Breast epithelium (tissue), 3 donors: Measurements from ENCODE around the gene ERCC5.

Experiments used
- CTCF ChIP-seq, 3 donors: fragments of 450-650 bp; IDR thresholded peaks; one replicate each; pipeline ENCODE4 v1.5.1; 2016 to 2017; ENCODE audit warnings: antibody characterized with exemption in 3 of 3, mild to moderate bottlenecking in 3 of 3, moderate library complexity in 3 of 3
- POLR2AphosphoS5 ChIP-seq, 3 donors: sonication (generic); formaldehyde crosslinking; IDR thresholded peaks; one replicate each; pipeline ENCODE4 v1.6.1; 2017; ENCODE audit warnings: antibody characterized with exemption in 3 of 3

- no peak for TF ChIP-seq CTCF (IDR thresholded peaks at IDR 0.05)
- TF ChIP-seq POLR2AphosphoS5 (IDR thresholded peaks at IDR 0.05) = no peak
Observed at GRCh38 chr13:102922184-102922583, 76.4 kb downstream of the ERCC5 start.
